Measurements from ENCODE around the gene OR4K5.
"Not testable (repeated sequence)": the region's sequence is repeated elsewhere in the genome, so short reads cannot be mapped to it uniquely, and the experiment has no call there.

DNA sequence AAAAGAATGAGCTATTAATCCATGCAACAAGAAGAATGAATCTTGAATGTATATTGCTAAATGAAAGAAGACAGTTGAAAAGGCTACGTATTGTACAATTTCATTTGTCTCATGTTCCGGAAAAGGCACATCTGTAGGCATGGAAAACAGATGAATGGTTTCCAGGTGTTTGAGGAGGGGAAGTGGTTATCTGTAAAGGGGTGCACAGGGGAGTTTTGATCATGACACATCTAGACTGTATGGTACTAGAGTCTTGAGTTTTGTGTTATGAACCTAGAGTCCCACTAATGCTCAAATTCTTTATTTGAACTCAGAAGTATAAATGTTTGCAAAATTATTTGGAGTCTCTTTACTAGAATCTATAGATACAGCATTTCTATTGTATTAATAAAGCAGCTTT lies 49.3 kb downstream of the OR4K5 start:
- TF ChIP-seq, protein P1, sequence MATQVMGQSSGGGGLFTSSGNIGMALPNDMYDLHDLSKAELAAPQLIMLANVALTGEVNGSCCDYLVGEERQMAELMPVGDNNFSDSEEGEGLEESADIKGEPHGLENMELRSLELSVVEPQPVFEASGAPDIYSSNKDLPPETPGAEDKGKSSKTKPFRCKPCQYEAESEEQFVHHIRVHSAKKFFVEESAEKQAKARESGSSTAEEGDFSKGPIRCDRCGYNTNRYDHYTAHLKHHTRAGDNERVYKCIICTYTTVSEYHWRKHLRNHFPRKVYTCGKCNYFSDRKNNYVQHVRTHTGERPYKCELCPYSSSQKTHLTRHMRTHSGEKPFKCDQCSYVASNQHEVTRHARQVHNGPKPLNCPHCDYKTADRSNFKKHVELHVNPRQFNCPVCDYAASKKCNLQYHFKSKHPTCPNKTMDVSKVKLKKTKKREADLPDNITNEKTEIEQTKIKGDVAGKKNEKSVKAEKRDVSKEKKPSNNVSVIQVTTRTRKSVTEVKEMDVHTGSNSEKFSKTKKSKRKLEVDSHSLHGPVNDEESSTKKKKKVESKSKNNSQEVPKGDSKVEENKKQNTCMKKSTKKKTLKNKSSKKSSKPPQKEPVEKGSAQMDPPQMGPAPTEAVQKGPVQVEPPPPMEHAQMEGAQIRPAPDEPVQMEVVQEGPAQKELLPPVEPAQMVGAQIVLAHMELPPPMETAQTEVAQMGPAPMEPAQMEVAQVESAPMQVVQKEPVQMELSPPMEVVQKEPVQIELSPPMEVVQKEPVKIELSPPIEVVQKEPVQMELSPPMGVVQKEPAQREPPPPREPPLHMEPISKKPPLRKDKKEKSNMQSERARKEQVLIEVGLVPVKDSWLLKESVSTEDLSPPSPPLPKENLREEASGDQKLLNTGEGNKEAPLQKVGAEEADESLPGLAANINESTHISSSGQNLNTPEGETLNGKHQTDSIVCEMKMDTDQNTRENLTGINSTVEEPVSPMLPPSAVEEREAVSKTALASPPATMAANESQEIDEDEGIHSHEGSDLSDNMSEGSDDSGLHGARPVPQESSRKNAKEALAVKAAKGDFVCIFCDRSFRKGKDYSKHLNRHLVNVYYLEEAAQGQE (IDR thresholded peaks at IDR 0.05; ENCODE audit: insufficient replicate concordance, low read depth) = not testable (repeated sequence)
- TF ChIP-seq, protein P2, sequence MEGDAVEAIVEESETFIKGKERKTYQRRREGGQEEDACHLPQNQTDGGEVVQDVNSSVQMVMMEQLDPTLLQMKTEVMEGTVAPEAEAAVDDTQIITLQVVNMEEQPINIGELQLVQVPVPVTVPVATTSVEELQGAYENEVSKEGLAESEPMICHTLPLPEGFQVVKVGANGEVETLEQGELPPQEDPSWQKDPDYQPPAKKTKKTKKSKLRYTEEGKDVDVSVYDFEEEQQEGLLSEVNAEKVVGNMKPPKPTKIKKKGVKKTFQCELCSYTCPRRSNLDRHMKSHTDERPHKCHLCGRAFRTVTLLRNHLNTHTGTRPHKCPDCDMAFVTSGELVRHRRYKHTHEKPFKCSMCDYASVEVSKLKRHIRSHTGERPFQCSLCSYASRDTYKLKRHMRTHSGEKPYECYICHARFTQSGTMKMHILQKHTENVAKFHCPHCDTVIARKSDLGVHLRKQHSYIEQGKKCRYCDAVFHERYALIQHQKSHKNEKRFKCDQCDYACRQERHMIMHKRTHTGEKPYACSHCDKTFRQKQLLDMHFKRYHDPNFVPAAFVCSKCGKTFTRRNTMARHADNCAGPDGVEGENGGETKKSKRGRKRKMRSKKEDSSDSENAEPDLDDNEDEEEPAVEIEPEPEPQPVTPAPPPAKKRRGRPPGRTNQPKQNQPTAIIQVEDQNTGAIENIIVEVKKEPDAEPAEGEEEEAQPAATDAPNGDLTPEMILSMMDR (IDR thresholded peaks at IDR 0.05; ENCODE audit: insufficient read depth, low read length) = not testable (repeated sequence)
- not testable (repeated sequence) for TF ChIP-seq SPI1 (IDR thresholded peaks at IDR 0.05; ENCODE audit: borderline replicate concordance, low read depth)

All from HL-60 (cell line).